T47D (cell line): ENCODE data around the gene MPND.
"Not testable (repeated sequence)": the region's sequence is repeated elsewhere in the genome, so short reads cannot be mapped to it uniquely, and the experiment has no call there.

ENCODE experiments used
- DNase-seq, 2 experiments: peaks; one replicate each; pipeline versions ENCODE4 v3.0.0 to v3.0.0-alpha.2; 2011 to 2012; ENCODE audit warnings: low read depth in 1 of 2, low spot score in 1 of 2
- JUND ChIP-seq: IDR thresholded peaks from 2 replicates; pipeline ENCODE4 v1.6.1; 2012; ENCODE audit warnings: low read depth
- in situ Hi-C: cut with HindIII; loops from 2 replicates; pipeline ENCODE4 v1.10.0; 2016; ENCODE audit warnings: low sequenced_read_pairs, low pct_unique_long_range_greater_than_20kb

The MPND gene

DNA sequence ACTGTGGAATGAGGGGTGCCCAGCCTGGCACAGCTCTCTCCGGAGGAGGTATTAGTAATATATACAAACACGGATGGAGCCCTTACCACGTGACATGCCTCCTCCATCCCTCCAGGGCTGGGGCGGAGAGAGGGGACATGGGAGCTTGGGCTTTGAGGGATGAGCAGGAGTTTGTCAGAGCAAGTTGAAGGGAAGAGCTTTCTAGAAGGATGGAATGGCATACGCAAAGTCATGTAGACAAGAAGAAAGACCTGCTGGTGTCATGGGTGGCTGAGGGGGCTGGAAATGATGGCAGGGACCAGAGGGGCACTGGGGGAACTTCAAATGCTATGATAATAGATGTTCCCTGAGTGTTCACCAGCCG, 2.6 kb downstream of the MPND start:
- in situ Hi-C loops = no loop called here
- no peak for TF ChIP-seq JUND

GRCh38 chr19:4347521-4347920, 4.2 kb downstream of the MPND start:
- in situ Hi-C loops = no loop called here
- no peak for TF ChIP-seq JUND
- no peak for DNase-seq

More for the DNA sequence above, 2.6 kb downstream of the MPND start:
- no peak for DNase-seq

DNA sequence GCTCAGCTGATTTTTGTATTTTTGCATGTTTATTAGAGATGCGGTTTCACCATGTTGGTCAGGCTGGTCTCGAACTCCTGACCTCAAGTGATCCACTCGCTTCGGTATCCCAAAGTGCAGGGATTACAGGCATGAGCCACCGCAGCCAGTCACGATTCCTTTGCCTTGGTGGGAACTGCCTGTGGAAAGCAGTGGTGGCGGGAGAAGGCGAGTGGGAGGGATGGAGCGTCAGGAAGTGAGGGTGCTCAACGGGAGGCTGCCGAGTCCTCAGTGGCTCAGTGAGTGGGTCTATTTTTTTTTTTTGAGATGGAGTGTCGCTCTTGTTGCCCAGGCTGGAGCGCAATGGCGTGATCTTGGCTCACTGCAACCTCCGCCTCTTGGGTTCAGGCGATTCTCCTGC, 5.9 kb downstream of the MPND start:
- DNase-seq, in situ Hi-C loops: not testable (repeated sequence)

DNA sequence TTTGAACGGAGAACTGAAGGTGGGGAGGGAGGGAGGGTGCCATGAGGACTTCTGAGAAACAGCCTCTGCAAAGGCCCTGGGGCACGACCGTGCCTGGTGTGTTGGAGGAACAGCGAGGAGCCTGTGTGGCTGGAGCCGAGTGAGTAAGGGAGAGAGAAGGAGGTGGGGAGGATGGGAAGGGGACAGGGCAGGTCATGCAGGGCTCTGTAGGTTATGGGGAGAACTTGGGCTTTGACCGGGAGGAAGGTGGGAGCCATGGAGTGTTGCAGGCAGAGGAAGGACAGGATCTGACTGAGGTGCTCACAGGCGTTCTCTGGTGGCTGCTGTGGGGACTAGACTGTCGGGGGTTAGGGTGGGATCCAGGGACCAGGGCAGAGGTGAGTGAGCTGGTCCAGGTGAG, 6.7 kb downstream of the MPND start:
- TF ChIP-seq JUND = no peak
- in situ Hi-C loops = no loop called here

GRCh38 chr19:4350726-4351125, 7.4 kb downstream of the MPND start:
- no peak for TF ChIP-seq JUND
- no peak for DNase-seq
- in situ Hi-C loops = no loop called here

More for the DNA sequence above, 6.7 kb downstream of the MPND start:
- DNase-seq = no peak

DNA sequence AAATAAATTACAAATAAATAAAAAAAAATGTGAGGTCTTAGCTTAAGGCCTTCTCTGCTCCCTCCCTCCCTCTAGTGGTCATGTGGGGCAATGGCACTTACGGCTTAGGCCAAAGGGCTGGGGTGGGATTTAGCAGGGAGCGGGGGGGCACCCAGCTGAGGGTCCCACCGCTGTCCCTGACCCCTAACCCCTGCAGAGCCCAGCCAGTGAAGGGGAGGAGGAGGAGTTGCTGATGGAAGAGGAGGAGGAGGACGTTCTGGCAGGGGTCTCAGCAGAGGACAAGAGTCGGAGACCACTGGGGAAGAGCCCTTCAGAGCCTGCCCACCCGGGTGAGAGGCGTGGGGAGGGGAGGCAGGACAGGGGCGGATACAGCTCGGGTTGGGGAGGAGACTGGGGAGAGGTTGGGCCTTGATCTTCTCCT, 9.3 kb downstream of the MPND start:
- TF ChIP-seq JUND = no peak
- in situ Hi-C loops = no loop called here
- peak in 1 of 2 experiments; percentile 43 for DNase-seq

- no peak for TF ChIP-seq JUND
- no peak for DNase-seq
- in situ Hi-C loops = no loop called here
Measured at GRCh38 chr19:4354282-4354681, 10.9 kb downstream of the MPND start.

DNA sequence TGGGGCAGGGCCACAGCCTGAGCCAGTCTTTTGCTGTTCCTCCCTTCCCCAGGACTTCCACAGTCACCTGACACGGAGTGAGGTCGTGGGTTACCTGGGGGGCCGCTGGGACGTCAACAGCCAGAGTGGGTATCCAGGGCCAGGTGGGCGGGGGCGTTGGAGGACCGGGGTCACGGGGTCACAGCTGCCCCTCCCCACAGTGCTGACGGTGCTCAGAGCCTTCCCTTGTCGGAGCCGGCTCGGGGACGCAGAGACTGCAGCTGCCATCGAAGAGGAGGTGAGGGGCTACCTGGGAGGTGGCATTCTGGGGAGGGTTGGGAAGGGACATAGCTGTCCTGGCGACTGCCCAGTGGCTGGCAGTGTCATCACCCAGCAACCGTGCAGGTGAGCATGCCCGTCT, 11.5 kb downstream of the MPND start:
- no peak for TF ChIP-seq JUND
- in situ Hi-C loops = no loop called here
- no peak for DNase-seq

DNA sequence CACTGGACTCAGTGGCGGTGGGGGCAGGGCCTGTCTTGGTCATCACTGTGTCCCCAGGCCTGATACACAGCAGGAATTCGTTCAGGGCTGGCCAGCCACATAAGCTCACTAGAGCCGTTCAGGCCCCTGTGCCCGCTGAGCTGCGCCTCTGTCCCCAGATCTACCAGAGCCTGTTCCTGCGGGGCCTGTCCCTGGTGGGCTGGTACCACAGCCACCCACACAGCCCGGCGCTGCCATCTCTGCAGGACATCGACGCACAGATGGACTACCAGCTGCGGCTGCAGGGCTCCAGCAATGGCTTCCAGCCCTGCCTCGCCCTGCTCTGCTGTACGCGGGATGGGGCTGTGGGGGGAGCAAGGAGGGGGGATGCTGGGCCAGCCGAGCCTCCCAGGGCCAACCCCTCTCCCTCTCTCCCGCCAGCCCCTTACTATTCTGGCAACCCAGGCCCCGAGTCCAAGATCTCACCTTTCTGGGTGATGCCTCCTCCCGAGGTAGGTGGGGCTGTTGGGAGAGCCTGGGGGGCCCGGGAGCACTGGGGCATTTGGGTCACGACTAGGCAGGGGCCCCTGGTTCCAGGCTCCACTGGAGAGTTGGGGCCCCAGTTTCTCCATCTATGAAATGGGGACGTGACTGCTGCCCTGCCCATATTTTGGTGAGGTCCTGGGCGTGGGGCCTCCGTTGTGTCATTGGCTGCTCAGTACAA, 13.9 kb downstream of the MPND start:
- no peak for DNase-seq
- in situ Hi-C loops = no loop called here
- no peak for TF ChIP-seq JUND

DNA sequence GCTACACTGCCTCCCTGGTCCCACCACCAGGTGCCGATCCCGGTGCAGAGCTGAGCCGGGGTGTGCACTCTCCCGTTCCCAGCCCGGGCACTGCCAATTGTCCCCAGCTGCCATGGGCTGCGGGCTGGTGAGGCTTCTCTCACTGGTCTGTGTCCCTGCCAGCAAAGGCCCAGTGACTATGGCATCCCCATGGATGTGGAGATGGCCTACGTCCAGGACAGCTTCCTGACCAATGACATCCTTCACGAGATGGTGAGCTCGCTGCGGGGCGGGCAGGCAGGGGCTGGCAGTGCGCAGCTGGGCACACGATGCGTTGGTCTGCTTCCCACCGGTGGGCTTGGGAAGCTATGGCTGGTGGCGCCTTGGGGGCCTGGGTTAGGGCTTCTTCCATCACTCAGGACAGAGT, 14.6 kb downstream of the MPND start:
- TF ChIP-seq JUND = no peak
- in situ Hi-C loops = no loop called here
- no peak for DNase-seq

GRCh38 chr19:4358709-4359626, 15.6 kb downstream of the MPND start:
- in situ Hi-C loops = no loop called here
- TF ChIP-seq JUND = no peak
- DNase-seq = no peak

DNA sequence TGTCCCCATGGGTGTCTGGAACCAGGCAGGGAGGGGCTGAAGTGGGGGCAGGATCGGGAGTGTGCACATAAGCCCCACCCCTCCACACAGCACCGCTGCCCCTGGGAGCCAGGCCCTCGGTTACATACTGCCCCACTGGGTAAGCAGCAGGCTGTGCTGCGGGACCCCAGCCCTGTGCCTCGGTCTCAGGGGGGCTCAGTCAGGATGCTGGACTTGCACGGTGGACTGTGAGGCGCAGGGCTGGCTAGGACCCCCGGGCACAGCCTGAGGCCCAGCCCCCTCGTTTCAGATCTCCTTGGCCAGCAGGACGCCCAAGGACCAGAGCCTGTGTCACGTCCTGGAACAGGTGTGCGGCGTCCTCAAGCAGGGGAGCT, 16.3 kb downstream of the MPND start:
- in situ Hi-C loops = no loop called here
- no peak for DNase-seq
- TF ChIP-seq JUND = no peak

DNA sequence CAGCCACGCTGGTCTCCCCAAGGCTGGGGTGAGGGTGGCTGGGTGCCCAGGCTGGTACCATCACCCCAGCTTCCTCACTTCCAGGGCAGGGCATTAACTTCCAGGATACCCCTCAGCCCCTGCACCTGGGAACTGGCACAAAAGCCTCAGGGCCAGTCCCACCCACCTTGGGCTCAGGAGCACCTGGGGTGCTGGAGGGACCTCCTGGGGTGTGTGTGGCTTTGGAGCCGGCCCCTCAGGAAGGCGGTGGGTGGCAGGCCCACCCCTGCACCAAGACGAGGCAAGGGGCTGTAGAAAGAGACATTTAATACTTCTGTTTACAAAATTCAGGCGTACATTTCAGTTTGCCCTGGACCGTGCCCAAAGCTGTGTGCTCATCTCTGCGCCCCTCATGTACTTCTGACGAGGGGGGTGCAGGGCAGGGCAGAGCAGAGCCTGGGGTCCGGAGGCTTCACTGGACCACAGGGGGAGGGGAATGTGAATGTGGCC, 16.8 kb downstream of the MPND start:
- no peak for TF ChIP-seq JUND
- in situ Hi-C loops = no loop called here
- no peak for DNase-seq
